GM12873 (cell line): ENCODE measurements around the gene DLGAP1.

ENCODE experiments used
- TF ChIP-seq, protein P1 (sequence below): IDR thresholded peaks from 2 replicates; pipeline ENCODE4 v1.5.1; 2012; ENCODE audit warnings: low read depth, mild to moderate bottlenecking, moderate library complexity, low read length, control low read depth; ENCODE audit not compliant: insufficient read depth; ENCODE audit errors: missing control alignments

Gene DLGAP1

DNA sequence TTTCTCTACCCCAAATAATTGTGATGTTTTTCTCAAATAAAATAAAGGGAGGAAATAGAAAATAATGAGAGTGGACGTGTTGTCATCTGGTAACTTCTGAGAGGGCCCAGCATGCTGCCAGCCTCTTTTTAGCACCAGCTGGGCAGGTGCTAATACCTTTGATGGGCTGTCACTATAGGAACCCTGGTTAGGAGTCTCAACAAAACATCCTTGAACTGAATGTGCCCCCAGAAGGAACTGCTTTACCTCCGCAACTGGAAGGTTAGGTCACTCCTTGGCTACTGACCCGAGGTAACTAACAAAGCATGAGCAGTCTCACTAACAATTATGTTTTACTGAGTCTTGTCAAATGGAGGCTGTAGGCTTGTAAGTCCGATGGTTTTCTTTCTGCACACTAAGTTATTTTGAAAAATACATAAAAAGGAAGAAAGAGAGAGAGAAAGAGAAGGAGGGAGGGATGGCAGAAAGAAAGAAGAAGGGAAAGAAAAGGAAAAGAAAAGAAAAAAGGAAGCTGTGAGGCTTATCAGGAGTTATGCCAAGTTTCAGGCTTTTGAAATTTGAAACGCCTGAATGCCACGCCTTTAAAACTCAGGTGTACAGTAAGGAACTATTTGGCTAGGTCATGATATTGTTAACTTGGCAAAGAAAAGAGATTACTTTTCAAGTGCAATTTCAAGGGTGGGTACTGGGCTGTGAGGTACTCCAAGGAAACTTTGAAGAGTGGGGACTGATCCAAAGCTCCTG is 914.1 kb downstream of the DLGAP1 start:
- TF ChIP-seq, protein P1, sequence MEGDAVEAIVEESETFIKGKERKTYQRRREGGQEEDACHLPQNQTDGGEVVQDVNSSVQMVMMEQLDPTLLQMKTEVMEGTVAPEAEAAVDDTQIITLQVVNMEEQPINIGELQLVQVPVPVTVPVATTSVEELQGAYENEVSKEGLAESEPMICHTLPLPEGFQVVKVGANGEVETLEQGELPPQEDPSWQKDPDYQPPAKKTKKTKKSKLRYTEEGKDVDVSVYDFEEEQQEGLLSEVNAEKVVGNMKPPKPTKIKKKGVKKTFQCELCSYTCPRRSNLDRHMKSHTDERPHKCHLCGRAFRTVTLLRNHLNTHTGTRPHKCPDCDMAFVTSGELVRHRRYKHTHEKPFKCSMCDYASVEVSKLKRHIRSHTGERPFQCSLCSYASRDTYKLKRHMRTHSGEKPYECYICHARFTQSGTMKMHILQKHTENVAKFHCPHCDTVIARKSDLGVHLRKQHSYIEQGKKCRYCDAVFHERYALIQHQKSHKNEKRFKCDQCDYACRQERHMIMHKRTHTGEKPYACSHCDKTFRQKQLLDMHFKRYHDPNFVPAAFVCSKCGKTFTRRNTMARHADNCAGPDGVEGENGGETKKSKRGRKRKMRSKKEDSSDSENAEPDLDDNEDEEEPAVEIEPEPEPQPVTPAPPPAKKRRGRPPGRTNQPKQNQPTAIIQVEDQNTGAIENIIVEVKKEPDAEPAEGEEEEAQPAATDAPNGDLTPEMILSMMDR: no peak

DNA sequence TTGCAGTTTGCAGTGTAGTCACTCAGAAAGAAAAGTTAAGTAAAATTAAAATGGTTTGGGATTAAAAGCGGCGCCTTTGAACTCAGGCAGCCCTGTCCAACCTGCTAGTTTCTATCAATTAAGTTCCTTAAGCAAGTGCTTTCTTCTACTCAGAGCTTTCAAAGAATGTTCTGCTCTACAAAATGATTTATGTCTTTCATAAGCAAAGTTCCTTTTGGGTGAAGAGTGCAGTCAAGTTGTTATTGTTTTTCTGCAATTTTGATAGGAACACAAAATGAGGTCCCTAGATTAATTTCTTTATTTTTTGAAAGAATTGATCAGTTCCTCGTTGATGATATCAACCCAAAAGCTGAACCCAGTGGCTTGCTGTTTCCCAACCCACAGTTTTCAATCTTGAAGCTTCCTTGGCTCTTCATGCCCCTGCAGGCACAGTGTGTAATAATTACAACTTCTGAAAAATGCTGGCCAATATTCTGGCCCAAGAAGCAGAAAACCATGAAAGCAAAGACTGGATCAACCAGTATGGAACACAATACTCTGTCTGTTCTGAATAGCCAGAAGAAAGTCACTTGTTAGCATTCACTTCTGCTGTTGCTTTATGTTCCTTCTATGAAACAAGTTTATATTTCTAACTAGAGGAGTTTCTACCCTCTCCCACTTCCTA is 916.0 kb downstream of the DLGAP1 start:
- TF ChIP-seq, protein P1: no peak

DNA sequence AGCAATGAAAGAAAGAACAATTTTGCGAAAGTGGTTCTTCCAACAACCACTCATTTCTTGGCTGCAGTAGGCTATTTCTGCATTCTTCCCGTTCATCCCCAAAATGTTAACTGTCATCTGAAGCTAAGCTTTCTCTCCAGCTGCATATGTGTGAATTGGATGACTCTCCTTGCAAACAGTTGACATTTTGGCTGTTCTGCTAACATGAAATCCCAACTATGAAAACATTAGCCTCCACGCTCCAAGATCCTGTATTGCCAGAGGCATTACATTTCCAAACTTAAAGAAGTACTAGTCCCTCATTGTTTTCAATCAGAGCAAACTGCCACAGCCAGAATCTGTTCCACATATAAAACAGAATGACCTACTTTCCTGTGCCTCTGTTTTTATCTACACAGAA is 916.7 kb downstream of the DLGAP1 start:
- TF ChIP-seq, protein P1: no peak

DNA sequence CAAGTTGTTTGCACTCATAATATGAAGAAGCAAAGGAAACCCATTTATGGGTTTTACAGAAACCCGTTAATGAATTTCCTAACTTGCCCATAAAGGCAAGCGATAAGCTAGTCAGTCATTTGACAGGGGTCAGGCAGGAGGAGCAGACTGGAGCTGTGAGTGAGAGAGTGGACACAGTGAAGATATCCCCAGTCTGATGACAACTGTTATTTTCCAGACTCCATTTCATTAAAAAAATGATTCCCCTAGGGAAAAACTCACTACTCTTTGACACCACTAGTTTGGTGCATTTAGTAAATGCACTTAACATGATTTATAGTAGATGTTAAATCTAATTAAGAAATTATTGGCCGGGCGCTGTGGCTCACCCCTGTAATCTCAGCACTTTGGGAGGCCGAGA is 924.3 kb downstream of the DLGAP1 start:
- TF ChIP-seq, protein P1: no peak

DNA sequence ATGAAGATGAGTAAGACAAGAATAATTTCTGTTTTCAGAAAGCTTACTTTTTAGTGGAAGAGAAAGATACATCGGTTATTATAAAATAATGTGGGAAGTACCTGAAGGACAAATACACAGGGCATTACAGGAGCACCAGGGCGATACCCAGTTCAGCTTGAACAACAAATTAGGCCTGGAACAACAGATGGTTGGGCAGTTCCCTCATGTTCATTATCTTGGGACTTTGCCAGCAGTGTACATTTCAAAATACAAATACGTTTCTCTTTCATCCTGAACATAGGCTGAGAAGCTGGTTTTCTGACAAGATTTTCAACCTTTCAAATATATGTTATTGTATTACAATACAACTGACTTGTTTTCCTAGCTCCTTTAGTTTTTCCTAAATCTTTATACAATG is 925.5 kb downstream of the DLGAP1 start:
- TF ChIP-seq, protein P1: no peak

DNA sequence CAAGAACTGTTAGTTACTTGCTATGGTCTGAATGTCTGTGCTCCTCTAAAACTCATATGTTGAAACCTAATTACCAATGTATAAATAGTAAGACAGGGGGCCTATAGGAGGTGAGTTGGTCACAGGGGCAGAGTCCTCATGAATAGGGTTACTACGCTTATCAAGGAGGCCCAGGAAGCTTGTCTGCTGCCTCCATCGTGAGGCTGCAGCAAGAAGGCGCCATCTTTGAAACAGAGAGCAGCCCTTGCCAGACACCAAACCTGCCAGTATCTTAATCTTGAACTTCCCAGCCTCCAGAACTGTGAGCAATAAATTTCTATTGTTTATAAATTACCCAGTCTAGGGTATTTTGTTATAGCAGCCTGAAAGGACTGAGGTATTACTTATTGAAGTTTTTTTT is 926.0 kb downstream of the DLGAP1 start:
- TF ChIP-seq, protein P1: no peak

DNA sequence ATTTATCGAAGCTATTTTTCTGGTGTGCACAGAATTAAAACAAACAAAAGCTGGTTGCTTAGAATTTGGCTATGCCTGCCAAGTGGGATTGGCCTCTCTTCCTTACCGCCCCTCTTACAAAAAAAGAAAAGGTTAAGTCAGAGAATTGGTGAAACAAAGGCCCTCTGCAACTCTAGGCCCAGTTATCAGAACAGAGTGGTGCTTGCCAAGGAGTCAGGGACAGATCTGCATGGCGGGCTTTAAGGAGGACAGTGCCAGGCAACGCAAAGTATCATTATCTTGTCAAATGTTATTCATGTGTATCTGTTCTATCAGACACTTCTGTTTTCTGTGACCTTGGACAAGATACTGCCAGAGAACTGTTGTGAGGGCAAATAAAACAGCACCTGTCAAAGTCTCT is 926.9 kb downstream of the DLGAP1 start:
- TF ChIP-seq, protein P1: no peak
